C4-2B (cell line): ENCODE data around the gene ANO10.

Source experiments
- H3K27ac ChIP-seq: fragments of 450-650 bp; 2 replicates; pipeline ENCODE4 v1.5.1; 2017
- ZFX ChIP-seq: fragments of 450-650 bp; IDR thresholded peaks from 2 replicates; pipeline ENCODE4 v1.6.1; 2017
- TF ChIP-seq, protein P1 (sequence below): fragments of 450-650 bp; conservative IDR thresholded peaks from 2 replicates; pipeline ENCODE4 v1.5.1; 2017; ENCODE audit warnings: mild to moderate bottlenecking

ANO10 gene

DNA sequence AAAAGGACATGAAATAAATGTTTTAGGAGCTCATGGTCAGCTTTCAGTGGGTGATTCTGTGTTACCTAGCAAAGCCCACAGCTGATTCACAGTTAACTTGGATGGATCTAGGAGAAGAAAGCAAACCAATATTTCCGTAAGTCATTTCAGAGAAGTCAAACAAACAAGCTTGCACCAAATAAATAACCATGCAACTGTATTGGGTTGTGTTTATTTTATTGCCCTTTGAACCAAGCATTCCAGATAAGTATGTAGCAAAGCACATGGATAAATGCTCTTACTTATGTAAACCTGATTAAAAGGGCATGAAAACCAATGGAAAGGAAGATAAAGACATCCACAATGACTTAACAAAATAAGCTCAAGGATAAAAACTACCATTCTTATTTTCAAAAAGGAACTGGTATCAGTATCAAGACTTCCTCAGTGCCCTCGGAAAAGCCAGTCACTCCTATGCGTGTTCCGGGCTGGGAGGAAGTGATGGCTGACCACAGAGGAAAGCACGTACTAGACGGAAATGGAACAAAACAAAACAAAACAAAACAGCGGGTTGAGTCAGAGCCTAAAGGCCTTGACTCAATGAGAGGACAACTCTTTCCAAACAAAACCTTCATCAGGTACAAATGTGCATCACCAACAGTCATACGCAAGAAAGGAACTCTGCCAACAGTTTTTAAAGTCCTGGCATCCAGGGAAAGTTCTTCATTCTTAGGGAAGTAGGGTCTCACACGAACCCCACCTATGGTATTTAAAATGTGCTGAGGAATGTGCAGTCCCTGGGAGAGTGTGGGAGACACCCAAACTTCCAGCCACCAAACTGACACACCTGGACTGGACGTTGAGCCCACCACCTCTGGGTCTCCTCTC lies 232.2 kb downstream of the ANO10 start:
- no peak overlapping the region for H3K27ac ChIP-seq
- no peak for TF ChIP-seq ZFX
- TF ChIP-seq, protein P1, sequence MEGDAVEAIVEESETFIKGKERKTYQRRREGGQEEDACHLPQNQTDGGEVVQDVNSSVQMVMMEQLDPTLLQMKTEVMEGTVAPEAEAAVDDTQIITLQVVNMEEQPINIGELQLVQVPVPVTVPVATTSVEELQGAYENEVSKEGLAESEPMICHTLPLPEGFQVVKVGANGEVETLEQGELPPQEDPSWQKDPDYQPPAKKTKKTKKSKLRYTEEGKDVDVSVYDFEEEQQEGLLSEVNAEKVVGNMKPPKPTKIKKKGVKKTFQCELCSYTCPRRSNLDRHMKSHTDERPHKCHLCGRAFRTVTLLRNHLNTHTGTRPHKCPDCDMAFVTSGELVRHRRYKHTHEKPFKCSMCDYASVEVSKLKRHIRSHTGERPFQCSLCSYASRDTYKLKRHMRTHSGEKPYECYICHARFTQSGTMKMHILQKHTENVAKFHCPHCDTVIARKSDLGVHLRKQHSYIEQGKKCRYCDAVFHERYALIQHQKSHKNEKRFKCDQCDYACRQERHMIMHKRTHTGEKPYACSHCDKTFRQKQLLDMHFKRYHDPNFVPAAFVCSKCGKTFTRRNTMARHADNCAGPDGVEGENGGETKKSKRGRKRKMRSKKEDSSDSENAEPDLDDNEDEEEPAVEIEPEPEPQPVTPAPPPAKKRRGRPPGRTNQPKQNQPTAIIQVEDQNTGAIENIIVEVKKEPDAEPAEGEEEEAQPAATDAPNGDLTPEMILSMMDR = no peak

GRCh38 chr3:43388915-43389314 lies 232.9 kb downstream of the ANO10 start:
- TF ChIP-seq, protein P1 = no peak
- no peak for TF ChIP-seq ZFX
- no peak overlapping the region for H3K27ac ChIP-seq

GRCh38 chr3:43388175-43388574 lies 233.6 kb downstream of the ANO10 start:
- H3K27ac ChIP-seq = no peak overlapping the region
- no peak for TF ChIP-seq ZFX
- TF ChIP-seq, protein P1 = no peak

GRCh38 chr3:43379343-43379742 lies 242.5 kb downstream of the ANO10 start:
- no peak for TF ChIP-seq ZFX
- TF ChIP-seq, protein P1 = no peak
- no peak overlapping the region for H3K27ac ChIP-seq

GRCh38 chr3:43378066-43378935 lies 243.5 kb downstream of the ANO10 start:
- no peak for TF ChIP-seq ZFX
- TF ChIP-seq, protein P1 = peak; percentile 79
- H3K27ac ChIP-seq = no peak overlapping the region

GRCh38 chr3:43373560-43373928 lies 248.3 kb downstream of the ANO10 start:
- H3K27ac ChIP-seq = no peak overlapping the region

More at GRCh38 chr3:43373560-43373928, 248.3 kb downstream of the ANO10 start:
- TF ChIP-seq, protein P1 = no peak
- no peak for TF ChIP-seq ZFX
